Fibroblast of villous mesenchyme (primary cell): ENCODE measurements around the gene RBM6. TPM values are rescaled to one million over a fixed set of nuclear protein-coding genes. Genes with fewer than 3 reads are reported as not detected.

Experiments
- DNase-seq: peaks from one replicate; pipeline ENCODE4 v3.0.0-alpha.2; 2010; ENCODE audit warnings: low read depth
- H3K4me3 ChIP-seq: 2 replicates; pipeline ENCODE4 v1.5.1; 2011; ENCODE audit warnings: low read depth, mild to moderate bottlenecking, low read length
- total RNA-seq: library from RNA; depleted of rRNA; stranded (reverse); fragments of >200 nt; gene quantifications from 2 replicates; pipeline ENCODE4 v1.2.3, GENCODE V29; 2012
- TF ChIP-seq, protein P1 (sequence below): IDR thresholded peaks from 2 replicates; pipeline ENCODE4 v1.5.1; 2012; ENCODE audit warnings: low read depth, mild to moderate bottlenecking, low read length; ENCODE audit not compliant: insufficient read depth

Gene RBM6
- total RNA-seq, 1 donor: 61.7 TPM

- DNase-seq: no peak
- no peak overlapping the region for H3K4me3 ChIP-seq
- TF ChIP-seq, protein P1, sequence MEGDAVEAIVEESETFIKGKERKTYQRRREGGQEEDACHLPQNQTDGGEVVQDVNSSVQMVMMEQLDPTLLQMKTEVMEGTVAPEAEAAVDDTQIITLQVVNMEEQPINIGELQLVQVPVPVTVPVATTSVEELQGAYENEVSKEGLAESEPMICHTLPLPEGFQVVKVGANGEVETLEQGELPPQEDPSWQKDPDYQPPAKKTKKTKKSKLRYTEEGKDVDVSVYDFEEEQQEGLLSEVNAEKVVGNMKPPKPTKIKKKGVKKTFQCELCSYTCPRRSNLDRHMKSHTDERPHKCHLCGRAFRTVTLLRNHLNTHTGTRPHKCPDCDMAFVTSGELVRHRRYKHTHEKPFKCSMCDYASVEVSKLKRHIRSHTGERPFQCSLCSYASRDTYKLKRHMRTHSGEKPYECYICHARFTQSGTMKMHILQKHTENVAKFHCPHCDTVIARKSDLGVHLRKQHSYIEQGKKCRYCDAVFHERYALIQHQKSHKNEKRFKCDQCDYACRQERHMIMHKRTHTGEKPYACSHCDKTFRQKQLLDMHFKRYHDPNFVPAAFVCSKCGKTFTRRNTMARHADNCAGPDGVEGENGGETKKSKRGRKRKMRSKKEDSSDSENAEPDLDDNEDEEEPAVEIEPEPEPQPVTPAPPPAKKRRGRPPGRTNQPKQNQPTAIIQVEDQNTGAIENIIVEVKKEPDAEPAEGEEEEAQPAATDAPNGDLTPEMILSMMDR: no peak
Observed at GRCh38 chr3:50125541-50126286, 185.8 kb downstream of the RBM6 start.

DNA sequence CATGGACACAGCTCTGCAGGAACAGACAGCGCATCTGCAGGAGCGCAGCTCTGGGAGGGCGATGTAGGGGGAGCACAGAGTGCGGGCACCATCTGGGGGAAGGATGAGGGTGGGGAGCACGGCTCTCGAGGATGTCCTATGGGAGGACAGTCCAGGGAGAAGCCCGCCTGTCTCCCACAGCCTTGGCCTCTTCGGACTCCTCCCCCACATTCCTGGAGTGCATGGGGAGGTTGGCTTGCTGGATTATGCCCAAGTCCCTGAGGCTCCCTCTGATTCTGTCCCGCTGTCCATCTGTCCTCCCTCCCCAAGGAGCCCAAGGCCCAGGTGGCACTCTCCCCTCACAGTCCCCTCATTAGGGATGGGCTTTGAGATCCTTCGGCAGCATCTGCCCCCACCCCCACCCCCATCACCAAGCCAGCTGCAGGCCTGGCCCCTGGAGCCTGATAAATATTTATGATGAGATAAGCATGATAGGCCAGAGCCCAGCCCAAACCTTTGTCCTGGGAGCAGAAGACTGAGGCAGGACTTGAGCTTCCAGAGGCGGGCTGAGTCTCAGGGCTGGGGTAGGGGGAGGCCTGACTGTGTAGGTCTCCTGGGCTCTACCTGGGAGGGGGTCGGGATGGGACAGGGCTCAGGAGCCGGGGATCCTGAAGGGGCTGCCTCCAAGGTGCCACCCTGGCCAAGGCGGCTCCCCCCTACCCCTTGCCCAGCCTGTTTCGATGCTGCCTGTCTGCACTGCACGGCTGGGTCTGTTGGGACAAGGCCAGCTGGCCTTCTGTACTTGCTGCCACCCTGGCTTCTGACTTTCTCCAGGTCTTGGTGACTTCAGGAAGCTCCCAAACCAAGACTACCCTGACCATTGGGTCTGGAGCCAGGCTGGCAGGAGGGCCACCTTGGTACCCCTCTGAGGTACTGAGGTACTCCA, 186.6 kb downstream of the RBM6 start:
- peak; percentile 55 for DNase-seq
- H3K4me3 ChIP-seq: no peak overlapping the region

More for the DNA sequence above, 186.6 kb downstream of the RBM6 start:
- TF ChIP-seq, protein P1: no peak

Other genes starting within 250 kb of the RBM6 start
- gene AMIGO3, start 220.5 kb upstream of the RBM6 start, total RNA-seq: 0.43 and 1.6 TPM in 2 replicates
- gene GMPPB, start 216.2 kb upstream of the RBM6 start, total RNA-seq: 30.2 and 31.6 TPM in 2 replicates
- gene IP6K1, start 153.6 kb upstream of the RBM6 start, total RNA-seq: 45.1 and 47.9 TPM in 2 replicates
- gene CDHR4, start 140.3 kb upstream of the RBM6 start, total RNA-seq: not detected in 2 replicates
- gene INKA1, start 136.9 kb upstream of the RBM6 start, total RNA-seq: 4.7 and 11.0 TPM in 2 replicates
- gene UBA7, start 126.2 kb upstream of the RBM6 start, total RNA-seq: 44.0 and 48.0 TPM in 2 replicates
- 3.0 and 3.5 TPM in 2 replicates for gene TRAIP, start 83.6 kb upstream of the RBM6 start, total RNA-seq
- not detected in 2 replicates for gene CAMKV, start 70.2 kb upstream of the RBM6 start, total RNA-seq
- under 0.01 and 0.32 TPM in 2 replicates for gene MST1R, start 36.3 kb upstream of the RBM6 start, total RNA-seq
- gene MON1A, start 10.3 kb upstream of the RBM6 start, total RNA-seq: 9.7 and 12.1 TPM in 2 replicates
- 121 and 192 TPM in 2 replicates for gene RBM5, start 148.8 kb downstream of the RBM6 start, total RNA-seq
- 0.32 and 0.86 TPM in 2 replicates for gene SEMA3F, start 215.2 kb downstream of the RBM6 start, total RNA-seq